Effector CD8-positive, alpha-beta T cell (primary cell): ENCODE measurements around the gene NCEH1.
"Not testable (repeated sequence)": the region's sequence is repeated elsewhere in the genome, so short reads cannot be mapped to it uniquely, and the experiment has no call there.

Experiments
- DNase-seq: peaks from one replicate; lab custom pipeline; 2025; lab: John Stamatoyannopoulos, UW

NCEH1 gene

GRCh38 chr3:172613845-172614244 lies 97.0 kb downstream of the NCEH1 start:
- DNase-seq, result no peak

GRCh38 chr3:172612871-172613678 lies 97.8 kb downstream of the NCEH1 start:
- DNase-seq, result no peak

GRCh38 chr3:172609750-172610149 lies 101.1 kb downstream of the NCEH1 start:
- DNase-seq, result no peak

- DNase-seq, result no peak
Measured at GRCh38 chr3:172608575-172608974, 102.3 kb downstream of the NCEH1 start.

GRCh38 chr3:172607305-172608121 lies 103.4 kb downstream of the NCEH1 start:
- DNase-seq, result no peak

- no peak for DNase-seq
Measured at GRCh38 chr3:172606021-172606420, 104.8 kb downstream of the NCEH1 start.

GRCh38 chr3:172604895-172605646 lies 105.8 kb downstream of the NCEH1 start:
- no peak for DNase-seq

GRCh38 chr3:172601066-172601832 lies 109.6 kb downstream of the NCEH1 start:
- DNase-seq, result no peak

- no peak for DNase-seq
Measured at GRCh38 chr3:172600644-172601065, 110.2 kb downstream of the NCEH1 start.

- no peak for DNase-seq
Measured at GRCh38 chr3:172598904-172599303, 112.0 kb downstream of the NCEH1 start.

- DNase-seq, result no peak
Measured at GRCh38 chr3:172596394-172596706, 114.5 kb downstream of the NCEH1 start.

GRCh38 chr3:172595664-172596393 lies 115.0 kb downstream of the NCEH1 start:
- no peak for DNase-seq

GRCh38 chr3:172594900-172595663 lies 115.8 kb downstream of the NCEH1 start:
- DNase-seq, result not testable (repeated sequence)

GRCh38 chr3:172592898-172593669 lies 117.8 kb downstream of the NCEH1 start:
- no peak for DNase-seq

GRCh38 chr3:172591876-172592771 lies 118.7 kb downstream of the NCEH1 start:
- peak; percentile 42 for DNase-seq

- no peak for DNase-seq
Measured at GRCh38 chr3:172591125-172591605, 119.7 kb downstream of the NCEH1 start.

GRCh38 chr3:172586436-172586835 lies 124.4 kb downstream of the NCEH1 start:
- DNase-seq, result no peak

GRCh38 chr3:172585954-172586353 lies 124.9 kb downstream of the NCEH1 start:
- DNase-seq, result no peak
